T-helper 9 cell (primary cell): ENCODE measurements around the gene MSI2.

Experiments
- DNase-seq: peaks from one replicate; pipeline ENCODE4 v3.0.0-alpha.2; 2020

The MSI2 gene

DNA sequence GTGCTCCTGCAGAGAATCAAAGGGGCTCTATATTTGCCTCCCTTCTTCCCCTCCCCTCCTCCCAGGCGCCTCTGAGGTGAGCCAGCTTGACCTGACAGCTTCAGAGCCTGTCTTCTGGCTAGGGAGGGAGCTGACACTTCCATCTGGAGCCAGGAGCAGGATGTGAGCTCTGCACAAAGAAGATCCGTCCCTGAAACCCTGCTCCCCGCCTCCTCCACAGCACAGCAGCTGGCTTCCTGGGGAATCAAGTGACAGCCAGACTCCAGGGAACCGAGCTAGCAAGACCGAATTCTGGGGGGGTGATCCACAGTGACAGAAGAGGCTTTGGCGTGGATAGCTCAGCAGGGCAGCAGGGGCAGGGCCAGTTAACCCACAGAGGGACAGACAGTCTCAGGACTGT, 451.6 kb downstream of the MSI2 start:
- no peak for DNase-seq

DNA sequence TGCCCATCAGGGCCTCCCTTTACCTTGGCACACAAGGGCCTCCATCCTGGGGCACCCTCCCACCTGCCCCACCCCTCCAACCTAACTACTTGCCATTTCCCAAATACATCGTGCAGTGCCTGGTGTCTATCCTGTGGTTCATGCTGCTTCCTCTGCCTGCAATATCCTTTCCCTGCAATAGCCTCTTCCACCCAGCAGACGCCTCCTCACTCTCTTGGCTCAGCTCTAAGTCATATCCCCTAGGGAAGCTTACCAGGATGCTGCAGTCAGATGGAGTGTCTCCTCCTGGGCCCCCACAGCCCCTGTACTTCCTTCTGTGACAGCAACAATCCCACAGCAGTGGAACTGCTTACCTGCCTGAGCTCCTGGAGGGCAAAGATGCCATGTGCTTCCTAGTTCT, 452.1 kb downstream of the MSI2 start:
- no peak for DNase-seq

DNA sequence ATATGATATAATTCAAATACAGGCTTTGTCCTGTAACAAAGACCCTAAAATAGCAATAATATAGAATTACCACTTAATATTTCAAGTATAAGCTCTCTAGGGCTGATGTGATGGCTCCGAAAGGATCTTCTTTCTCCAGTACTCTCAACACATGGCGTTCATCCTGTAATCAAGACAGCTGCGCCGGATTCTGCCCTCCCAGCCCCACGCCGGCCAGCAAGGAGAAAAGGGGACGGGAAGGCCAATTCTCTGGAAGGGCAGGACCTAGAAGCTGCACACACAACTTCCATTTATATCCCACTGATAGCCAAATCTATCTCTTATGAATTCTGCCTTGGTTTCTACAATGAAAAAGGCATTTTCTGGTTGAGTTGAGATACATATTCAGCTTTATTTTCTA, 456.8 kb downstream of the MSI2 start:
- no peak for DNase-seq

DNA sequence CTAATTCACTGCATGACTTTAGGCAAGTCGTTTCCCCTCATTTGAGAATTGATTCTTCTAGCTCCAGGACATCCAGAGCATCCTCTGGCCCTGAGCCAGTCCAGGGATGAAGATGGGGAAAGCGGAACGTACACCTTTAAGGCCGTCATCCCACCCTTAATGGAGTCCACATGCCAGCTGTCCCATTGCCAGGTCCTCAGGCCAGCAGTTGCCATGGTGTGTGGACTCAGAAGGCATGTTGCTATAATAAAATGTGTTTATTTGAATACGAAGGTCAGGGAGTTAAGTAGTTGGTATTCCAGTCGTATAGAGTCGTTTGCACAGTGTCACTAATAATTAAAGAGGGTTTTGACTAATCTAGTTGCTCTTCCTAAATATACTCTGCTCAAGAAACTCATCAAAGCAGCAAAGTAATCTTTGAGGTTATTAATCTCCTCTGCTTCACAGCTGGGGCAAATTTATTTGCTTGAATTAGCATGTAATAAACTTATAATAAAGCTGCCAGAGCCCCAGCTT, 458.4 kb downstream of the MSI2 start:
- DNase-seq: no peak

DNA sequence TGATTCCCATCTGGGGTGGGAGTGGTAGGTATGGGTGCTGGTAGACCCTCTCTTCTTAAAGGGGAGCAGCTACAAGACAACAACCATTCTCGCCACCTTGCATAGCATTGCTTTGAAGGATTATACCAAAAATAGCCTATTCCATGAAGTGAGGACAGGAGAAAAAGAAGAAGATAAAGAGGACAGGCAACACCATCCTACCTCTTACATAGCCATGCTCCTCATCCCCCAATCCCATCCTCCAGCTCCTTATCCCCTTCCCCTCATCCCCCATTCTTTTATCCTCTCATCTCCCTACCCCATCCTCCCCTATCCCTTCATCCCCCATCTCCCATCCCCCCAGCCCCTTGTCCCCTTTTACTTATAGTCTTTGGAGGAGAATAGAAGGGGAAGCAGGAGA, 459.7 kb downstream of the MSI2 start:
- DNase-seq: no peak

DNA sequence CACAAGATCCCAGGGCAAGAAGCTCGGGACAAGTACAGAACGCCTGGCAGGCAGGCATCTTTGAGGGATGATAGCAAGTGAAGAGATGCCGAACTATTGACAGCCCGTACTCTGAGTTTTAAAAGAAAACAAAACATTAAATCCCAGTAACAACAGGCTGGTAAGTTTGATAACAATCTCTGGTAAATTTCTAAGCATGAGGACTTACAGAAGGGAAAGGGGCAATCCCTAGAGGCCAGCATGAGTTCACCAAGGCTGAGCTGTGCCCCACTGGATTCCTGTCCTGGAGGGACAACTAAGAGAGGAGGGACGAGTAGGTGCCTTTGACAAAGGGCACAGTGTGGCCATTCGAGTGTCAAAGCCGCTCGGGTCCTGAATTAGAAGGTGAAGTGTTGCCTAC, 462.6 kb downstream of the MSI2 start:
- DNase-seq: no peak

DNA sequence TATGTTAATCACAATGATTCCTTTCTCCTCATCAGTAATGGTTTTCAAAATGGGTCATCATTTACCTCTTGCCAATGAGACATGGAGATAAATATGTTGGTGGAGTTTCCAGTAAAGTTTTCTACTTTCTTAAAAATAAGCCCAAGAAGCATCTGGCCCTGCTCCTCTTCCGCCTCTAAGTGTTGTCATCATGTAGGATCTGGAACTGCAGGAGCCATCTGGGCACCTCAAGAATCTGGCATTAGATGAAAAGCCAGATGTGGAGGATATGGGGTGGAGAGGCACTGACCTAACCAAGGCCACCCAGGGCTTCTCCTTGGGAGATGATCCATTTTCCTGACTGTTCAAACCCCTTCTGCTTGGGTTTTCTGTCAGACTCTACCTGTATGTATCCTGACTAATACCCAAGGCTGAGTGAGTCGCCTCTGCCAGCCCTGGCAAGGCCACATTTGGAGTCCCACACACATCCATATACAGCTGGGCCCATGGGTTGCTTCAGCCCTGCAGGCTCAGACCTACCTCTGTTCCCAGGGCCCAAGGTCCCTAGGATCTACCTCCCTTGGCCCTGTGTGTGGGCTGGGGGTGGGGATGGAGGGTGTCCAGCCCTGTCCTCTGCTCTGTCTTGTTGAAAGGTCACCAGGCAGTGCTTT, 464.2 kb downstream of the MSI2 start:
- no peak for DNase-seq

DNA sequence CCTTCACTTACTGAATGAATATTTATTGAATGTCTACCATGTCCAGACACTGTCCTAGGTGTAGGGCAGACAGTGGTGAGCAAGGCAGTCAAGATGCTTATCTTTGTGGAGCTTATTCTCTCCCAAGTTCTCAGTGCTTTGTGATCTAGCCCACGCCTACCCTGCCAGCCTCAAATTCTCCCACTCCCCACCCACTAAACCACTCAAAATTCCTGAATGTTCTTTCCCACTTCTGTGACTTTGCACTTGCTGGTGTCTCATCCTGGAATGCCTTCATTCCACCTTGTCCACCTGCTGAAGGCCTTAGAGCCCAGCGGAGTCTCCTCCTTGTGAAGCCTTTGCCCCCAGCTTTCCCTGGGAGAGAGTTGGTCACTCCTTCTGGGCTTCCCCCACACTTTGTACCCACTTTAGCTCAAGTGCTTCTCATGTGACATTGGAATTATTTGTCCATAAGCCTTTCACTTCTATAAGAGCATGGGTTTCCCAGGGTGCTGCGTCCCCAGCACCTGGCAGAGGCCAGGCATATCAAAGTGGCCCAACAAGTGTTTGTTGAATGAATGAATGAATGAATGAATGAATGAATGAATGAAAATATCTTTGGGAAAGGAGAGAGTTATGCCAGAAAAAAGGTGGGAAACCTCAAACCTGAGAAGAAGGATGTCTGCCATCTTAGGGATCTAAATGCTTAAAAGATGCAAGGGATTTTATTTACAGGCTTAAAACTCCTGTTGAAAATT, 465.8 kb downstream of the MSI2 start:
- DNase-seq: no peak

DNA sequence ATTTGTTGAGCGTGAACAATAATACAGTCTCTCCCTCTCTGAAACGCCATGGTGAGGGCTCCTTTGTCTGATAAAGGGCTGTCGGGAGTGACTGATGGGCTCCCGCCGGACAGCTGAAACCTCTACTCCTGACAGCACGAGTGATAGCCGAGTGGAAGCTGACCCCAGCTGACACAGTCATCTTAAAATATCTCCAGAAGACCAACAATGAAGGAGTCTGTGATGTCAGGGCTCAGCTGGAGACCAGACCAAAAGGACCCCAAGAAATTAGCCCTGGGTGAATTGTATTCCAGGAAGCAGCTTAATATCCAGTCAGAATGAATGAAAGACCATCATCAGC, 466.4 kb downstream of the MSI2 start:
- no peak for DNase-seq

DNA sequence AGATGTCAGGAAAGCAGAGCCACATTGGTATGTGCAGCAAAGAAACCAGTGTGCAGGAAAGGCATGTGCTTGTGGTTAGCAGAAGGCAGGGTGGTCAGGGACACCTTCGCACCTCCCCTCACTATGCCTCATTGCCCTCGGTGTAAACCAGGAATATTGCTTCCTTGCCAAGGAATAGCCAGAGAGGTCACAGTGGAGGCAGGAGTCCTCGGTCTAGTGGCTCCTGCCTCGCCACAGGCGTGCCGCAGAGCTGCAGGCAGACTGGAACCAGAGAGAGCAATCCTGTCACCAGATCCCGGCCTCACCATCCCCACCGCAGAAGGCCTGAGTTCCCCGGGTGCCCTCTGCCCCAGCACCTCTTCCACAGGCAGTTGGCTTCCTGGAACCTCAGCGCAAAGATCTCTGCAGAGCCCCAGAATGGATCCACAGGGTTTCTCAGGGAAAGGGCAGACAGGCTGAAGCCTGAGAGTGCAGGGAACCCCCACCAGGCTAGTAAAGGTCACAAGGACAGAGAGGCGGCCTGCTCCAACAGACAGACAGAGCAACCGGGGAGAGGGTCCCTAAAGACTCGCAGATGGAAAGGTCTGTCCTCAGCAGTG, 467.2 kb downstream of the MSI2 start:
- no peak for DNase-seq

DNA sequence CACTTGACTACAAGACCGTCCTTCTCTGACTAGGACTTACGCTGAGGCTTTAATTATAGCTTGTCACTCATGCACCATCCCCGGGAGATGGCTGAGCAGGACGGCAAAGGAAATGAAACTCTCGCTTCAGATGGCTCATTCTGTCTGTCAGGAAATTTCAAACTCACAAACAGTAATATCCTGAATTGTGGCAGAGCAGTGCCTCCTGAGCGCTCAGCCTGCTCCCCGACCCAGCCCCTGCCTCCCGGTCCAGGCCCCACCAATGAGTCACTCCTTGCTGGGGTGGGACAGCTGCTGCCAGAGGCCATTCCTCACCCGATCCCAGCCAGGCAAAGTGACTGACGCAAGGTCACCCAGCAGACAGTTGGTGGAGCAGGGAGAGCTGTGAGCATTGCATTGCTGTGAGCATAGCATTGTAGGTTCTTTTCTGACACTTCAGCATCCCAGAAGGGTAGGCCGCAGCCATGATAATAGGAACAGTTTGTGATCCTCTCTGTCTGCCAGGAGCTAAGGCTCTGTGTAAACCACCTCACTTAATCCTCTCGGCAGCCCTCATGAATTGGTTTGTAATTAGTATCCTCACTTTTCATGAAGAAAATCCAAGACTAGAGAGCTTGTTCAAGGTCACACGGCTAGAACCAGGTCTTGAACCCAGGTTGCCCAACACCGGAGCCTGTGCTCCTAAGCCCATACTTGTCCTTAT, 467.9 kb downstream of the MSI2 start:
- DNase-seq: no peak

DNA sequence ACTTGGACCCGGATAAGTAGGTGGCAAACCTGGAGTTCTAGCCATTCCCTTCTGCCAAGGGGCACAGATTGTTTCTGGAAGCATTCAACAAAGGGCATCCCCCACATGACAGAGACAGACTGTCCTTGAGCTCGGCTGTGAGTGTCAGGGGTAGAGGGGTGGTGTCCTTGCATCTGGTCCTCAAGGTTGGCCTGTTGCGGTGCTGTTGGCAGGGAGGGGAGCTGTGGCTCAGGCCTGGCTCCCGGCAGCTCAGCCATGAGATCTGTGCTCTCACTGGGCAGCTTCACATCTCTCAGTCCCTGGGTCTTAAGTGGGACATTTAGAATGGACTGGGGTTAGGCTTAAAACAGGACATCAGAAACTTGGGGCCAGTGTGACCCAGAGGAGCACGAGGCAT, 468.4 kb downstream of the MSI2 start:
- no peak for DNase-seq

DNA sequence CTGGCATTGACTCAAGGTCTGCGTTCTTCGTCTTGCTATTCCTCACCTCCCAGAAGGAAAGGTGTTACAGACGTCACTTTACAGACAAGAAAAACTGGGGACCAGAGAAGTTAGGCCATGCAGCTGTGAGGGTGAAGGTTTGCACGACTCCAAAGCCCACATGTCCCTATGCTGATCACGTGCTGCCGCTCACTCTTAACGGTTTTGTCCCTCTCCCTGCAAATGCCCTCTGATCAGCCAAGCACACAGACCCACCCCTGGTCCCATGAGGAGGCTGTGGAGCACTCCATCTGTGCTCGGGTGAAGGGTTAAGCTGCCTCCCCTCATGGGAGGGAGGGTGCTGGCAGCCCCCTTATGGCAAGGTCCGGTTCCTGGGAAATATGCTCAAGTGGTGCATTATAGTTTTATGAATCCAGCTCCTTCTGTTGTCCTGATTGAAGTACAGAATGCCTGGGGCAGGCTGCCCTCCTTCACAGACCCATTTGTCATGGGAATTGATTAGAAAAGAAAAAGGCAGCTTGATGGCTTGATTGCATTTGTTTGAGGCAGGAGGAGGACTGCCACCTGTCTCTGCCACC, 470.0 kb downstream of the MSI2 start:
- DNase-seq: no peak

DNA sequence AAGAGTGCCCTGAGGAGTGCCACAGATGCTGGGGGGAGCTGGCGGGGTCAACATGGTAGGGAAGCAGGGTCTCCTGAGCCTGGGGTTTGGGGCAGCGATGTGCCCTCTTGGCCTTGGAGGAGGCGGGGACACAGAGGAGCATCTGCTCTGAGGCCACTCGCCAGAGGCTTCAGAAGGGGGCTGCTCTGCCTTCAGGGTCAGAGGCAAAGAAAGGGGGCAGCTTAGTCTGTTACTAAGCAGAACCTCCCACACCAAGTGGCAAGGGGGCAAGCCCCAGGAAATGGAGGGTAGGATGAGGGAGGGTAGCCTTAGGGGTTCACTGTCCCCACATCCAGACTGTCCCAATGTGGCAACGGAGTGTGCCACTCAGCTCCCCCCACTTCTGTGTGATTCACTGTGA, 470.5 kb downstream of the MSI2 start:
- DNase-seq: no peak

DNA sequence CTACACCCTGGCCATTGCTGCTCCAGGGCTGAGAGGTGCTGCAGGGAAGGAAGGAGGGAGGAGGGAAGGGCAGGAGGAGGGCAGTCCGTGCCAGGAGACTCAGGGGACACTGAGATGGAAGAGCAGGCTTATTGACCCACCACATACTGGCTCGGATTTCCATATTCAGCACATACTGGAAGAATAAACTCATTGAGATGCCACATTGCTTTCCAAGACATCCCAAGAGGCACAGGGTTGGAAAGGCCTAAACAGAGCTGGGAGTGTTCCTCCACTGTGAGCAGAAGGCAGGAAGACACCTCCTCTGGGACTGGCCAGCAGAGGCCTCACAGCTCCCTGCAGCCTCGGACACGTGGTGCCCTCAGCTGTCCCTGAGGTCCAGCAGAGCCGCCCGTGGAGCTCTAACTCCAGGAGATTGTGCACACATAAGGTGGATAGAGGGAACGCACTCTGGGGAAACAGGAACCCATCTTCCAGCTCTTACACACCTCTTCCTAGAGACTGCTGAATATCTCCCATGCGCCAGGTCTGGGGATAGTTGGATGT, 471.4 kb downstream of the MSI2 start:
- no peak for DNase-seq

DNA sequence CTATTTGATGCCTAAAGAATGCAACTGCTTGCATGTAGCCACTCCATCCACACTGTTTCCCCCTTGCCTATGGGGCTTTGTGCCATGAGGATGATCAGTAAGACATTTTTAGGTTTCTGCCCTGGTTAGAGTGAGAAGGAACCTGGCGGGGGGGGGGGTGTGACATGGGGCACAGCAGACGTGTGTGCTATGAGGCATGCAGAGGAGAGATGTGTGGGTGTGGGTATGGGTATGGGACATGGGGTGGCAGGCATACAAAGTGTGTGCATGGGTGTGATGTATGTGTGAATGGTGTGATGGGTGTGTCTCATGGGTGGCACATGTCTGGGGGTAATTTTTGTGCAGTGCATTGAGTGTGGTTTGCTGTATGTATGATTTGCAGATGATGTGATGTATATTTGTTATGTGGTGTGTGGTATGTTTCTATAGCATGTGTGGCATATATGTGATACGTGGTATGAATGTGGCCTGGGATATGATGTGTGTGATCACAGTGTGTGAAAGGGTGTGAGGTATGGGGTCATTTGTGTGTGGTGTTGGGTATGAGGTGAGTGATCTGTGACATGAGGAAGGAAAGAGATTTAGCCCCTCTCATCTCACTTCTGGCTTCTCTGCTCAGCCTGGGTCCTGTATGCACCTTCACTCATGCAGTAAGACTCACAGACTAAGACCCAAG, 473.8 kb downstream of the MSI2 start:
- DNase-seq: no peak

DNA sequence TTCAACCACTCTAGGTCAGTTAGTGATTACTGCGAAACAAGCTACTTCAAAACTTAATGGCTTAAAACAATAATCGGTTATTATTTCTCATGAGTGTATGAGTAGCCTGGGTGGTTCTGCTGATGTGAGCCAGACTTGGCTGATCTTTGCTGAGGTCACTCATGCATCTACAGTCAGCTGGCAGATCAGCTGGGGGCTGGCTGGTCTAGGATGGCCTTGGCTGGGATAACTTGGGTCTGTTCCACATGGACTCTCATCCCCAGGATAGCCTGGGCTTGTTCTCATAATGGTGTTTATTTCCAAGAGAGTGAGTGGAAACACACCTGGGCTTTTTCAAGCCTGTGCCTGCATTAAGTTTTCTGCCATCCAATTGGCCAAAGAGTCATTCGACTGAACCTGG, 475.7 kb downstream of the MSI2 start:
- DNase-seq: no peak

DNA sequence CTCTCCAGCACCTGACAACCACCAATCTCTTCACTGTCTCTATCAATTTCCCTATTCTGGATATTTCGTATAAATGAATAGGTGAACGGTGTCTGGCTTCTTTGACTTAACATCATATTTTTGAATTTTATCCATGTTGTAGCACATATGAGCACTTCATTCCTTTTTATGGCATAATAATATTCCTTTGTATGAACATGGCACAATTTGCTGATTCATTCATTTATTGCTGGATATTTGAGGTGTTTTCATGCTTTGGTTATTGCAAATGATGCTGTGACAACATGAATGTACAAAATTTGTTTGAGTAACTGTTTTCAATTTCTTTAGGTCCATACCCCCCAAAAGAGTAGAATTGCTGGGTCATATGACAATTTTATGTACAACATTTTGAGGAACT, 476.8 kb downstream of the MSI2 start:
- DNase-seq: no peak
